Astrocyte (in vitro differentiated cells and primary cell): ENCODE measurements around the gene HSPA9. TPM values are rescaled to one million over a fixed set of nuclear protein-coding genes. Genes with fewer than 3 reads are reported as not detected.

Experiments
- DNase-seq: peaks from one replicate; pipeline ENCODE4 v3.0.0-alpha.2; 2010; ENCODE audit warnings: low read depth
- FAIRE-seq: peaks from 2 replicates; lab custom pipeline; 2011; peaks lifted over from hg19 to GRCh38; lab: Jason Lieb, UNC
- H2AFZ ChIP-seq: 2 replicates; pipeline ENCODE4 v1.6.0; 2012; ENCODE audit warnings: low read depth, low read length, inconsistent platforms
- H3K27ac ChIP-seq: 2 replicates; pipeline ENCODE4 v1.5.1; 2011; ENCODE audit warnings: low read depth, low read length, inconsistent platforms
- H3K27me3 ChIP-seq: 2 replicates; pipeline ENCODE4 v1.6.0; 2011; ENCODE audit warnings: low read length, inconsistent platforms; ENCODE audit not compliant: insufficient read depth
- H3K36me3 ChIP-seq: 2 replicates; pipeline ENCODE4 v1.5.1; 2011; ENCODE audit warnings: low read length, inconsistent platforms; ENCODE audit not compliant: insufficient read depth
- H3K4me1 ChIP-seq: 2 replicates; pipeline ENCODE4 v1.5.1; 2011; ENCODE audit warnings: low read length, inconsistent platforms; ENCODE audit not compliant: insufficient read depth
- H3K4me2 ChIP-seq: 2 replicates; pipeline ENCODE4 v1.6.0; 2012; ENCODE audit warnings: low read length, inconsistent platforms
- H3K4me3 ChIP-seq: 2 replicates; pipeline ENCODE4 v1.5.1; 2011; ENCODE audit warnings: low read depth, mild to moderate bottlenecking, low read length, inconsistent platforms; ENCODE audit not compliant: insufficient read depth
- H3K79me2 ChIP-seq: 2 replicates; pipeline ENCODE4 v1.6.0; 2012; ENCODE audit warnings: mild to moderate bottlenecking, low read length, inconsistent platforms; ENCODE audit not compliant: insufficient read depth
- H3K9ac ChIP-seq: 2 replicates; pipeline ENCODE4 v1.6.0; 2012; ENCODE audit warnings: mild to moderate bottlenecking, low read length, inconsistent platforms
- H3K9me3 ChIP-seq: 2 replicates; pipeline ENCODE4 v1.5.1; 2012; ENCODE audit warnings: low read depth, mild to moderate bottlenecking, low read length, inconsistent platforms; ENCODE audit not compliant: insufficient read depth
- H4K20me1 ChIP-seq: 2 replicates; pipeline ENCODE4 v1.6.0; 2012; ENCODE audit warnings: low read length, inconsistent platforms; ENCODE audit not compliant: insufficient read depth
- H3K27ac Mint-ChIP-seq: one replicate; pipeline ENCODE4 v1.8.0; 2021; ENCODE audit warnings: mild to moderate bottlenecking, mixed read lengths; ENCODE audit not compliant: unreplicated experiment
- H3K27me3 Mint-ChIP-seq: one replicate; pipeline ENCODE4 v1.8.0; 2021; ENCODE audit warnings: low read depth, mixed read lengths; ENCODE audit not compliant: unreplicated experiment
- H3K36me3 Mint-ChIP-seq: one replicate; pipeline ENCODE4 v1.8.0; 2021; ENCODE audit warnings: low read depth, mixed read lengths; ENCODE audit not compliant: unreplicated experiment
- H3K4me1 Mint-ChIP-seq: one replicate; pipeline ENCODE4 v1.8.0; 2021; ENCODE audit warnings: low read depth, mixed read lengths; ENCODE audit not compliant: unreplicated experiment
- H3K4me3 Mint-ChIP-seq: one replicate; pipeline ENCODE4 v1.8.0; 2021; ENCODE audit warnings: mild to moderate bottlenecking, moderate library complexity, mixed read lengths; ENCODE audit not compliant: unreplicated experiment
- H3K9me3 Mint-ChIP-seq: one replicate; pipeline ENCODE4 v1.8.0; 2021; ENCODE audit warnings: mild to moderate bottlenecking, mixed read lengths; ENCODE audit not compliant: unreplicated experiment
- CTCF ChIP-seq: IDR thresholded peaks from 2 replicates; pipeline ENCODE4 v1.5.1; 2011; ENCODE audit warnings: low read depth, mild to moderate bottlenecking, inconsistent platforms, low read length, moderate library complexity; ENCODE audit not compliant: insufficient read depth
- EZH2 ChIP-seq: IDR thresholded peaks from 2 replicates; pipeline ENCODE4 v1.6.1; 2012; ENCODE audit warnings: mild to moderate bottlenecking, low read length, inconsistent platforms; ENCODE audit not compliant: insufficient read depth
- total RNA-seq: library from RNA; stranded (reverse); gene quantifications from 2 replicates; pipeline ENCODE4 v1.2.1, GENCODE V29; 2021

HSPA9 gene
- total RNA-seq, 1 donor from 2014 or later: 266 TPM

DNA sequence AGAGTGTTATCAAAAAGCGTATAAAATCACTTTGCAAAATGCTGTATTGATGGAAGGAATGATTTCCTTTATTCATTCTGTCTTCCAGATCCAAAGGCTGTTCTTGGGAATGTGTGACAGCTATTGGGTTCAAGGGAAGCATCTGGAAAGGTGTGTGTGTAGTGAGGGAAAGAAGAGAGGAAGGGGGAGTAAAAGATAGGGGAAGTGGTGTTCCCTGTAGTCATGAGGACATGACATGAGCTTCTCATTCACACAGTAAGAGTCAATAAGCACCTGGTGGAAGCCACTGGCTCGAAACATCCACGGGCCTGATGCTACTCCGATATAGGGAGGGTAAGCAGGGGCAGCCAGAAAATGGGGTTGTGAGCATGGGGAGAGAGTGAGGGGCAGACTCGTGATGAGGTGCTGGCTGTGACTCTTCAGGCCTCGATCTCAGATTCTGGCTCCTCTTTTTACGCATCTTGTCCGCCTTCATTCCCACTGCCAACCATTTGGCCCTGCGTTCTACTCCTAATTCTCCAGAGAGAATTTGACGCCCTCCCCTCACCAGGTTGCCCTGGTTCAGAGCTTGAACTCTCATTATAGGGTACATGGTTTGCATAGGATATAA, 29.1 kb upstream of the HSPA9 start:
- no peak overlapping the region for H2AFZ ChIP-seq
- H3K27ac ChIP-seq: no peak overlapping the region
- H3K4me3 Mint-ChIP-seq: no peak overlapping the region
- H3K4me3 ChIP-seq: no peak overlapping the region
- H3K9ac ChIP-seq: no peak overlapping the region
- H3K4me1 Mint-ChIP-seq: peaks cover 24% of the 10 kb centered on the region
- H3K36me3 Mint-ChIP-seq: no peaks in the 10 kb centered on the region
- TF ChIP-seq CTCF: no peak
- no peak for TF ChIP-seq EZH2
- no peaks in the 10 kb centered on the region for H3K79me2 ChIP-seq
- H4K20me1 ChIP-seq: no peaks in the 10 kb centered on the region
- FAIRE-seq (no peak), DNase-seq (no peak)
- no peak overlapping the region for H3K27ac Mint-ChIP-seq
- peaks cover 8% of the 10 kb centered on the region for H3K27me3 Mint-ChIP-seq
- H3K4me1 ChIP-seq: no peaks in the 10 kb centered on the region
- H3K27me3 ChIP-seq: peaks cover 27% of the 10 kb centered on the region
- no peak overlapping the region for H3K4me2 ChIP-seq
- no peaks in the 10 kb centered on the region for H3K9me3 ChIP-seq
- H3K36me3 ChIP-seq: no peaks in the 10 kb centered on the region
- no peaks in the 10 kb centered on the region for H3K9me3 Mint-ChIP-seq

GRCh38 chr5:138603249-138603920, 28.2 kb upstream of the HSPA9 start:
- Histone ChIP-seq H4K20me1 (no peaks in the 10 kb centered on the region), H3K27me3 (peaks cover 25% of the 10 kb centered on the region), H3K9ac (no peak overlapping the region), H3K79me2 (no peaks in the 10 kb centered on the region), H3K36me3 (no peaks in the 10 kb centered on the region), H3K4me2 (no peak overlapping the region), H3K9me3 (no peaks in the 10 kb centered on the region), H3K4me1 (no peaks in the 10 kb centered on the region), H3K4me3 (no peak overlapping the region), H3K27ac (no peak overlapping the region), H2AFZ (peak overlapping the region; percentile 41)
- H3K36me3 Mint-ChIP-seq: no peaks in the 10 kb centered on the region
- no peaks in the 10 kb centered on the region for H3K9me3 Mint-ChIP-seq
- no peak for TF ChIP-seq CTCF
- TF ChIP-seq EZH2: no peak
- no peak for DNase-seq
- H3K4me1 Mint-ChIP-seq: peaks cover 24% of the 10 kb centered on the region
- H3K4me3 Mint-ChIP-seq: no peak overlapping the region
- peak overlapping the region; percentile 72 for H3K27ac Mint-ChIP-seq
- FAIRE-seq: no peak
- H3K27me3 Mint-ChIP-seq: peaks cover 8% of the 10 kb centered on the region
